Activated CD8-positive, alpha-beta memory T cell treated with anti-CD3 and anti-CD28 coated beads for 1 hour (primary cell): Measurements from ENCODE around the gene TEF.

Experiments
- DNase-seq, 2 donors: peaks; one replicate each; pipeline ENCODE4 v3.0.0-alpha.2; 2020; ENCODE audit warnings: low read depth in 1 of 2; ENCODE audit errors: extremely low read depth in 1 of 2

The TEF gene

GRCh38 chr22:41447435-41448188 lies 65.9 kb downstream of the TEF start:
- DNase-seq, result peak in 1 of 2 donors; percentile 40

GRCh38 chr22:41448189-41448808 lies 66.6 kb downstream of the TEF start:
- peak; percentile 73 to 76 for DNase-seq
